Neural cell (in vitro differentiated cells): Measurements from ENCODE around the gene TMEM183A. TPM values are rescaled to one million over a fixed set of nuclear protein-coding genes. Genes with fewer than 3 reads are reported as not detected.

Experiments
- H2AFZ ChIP-seq: fragments of 200-600, 300-800 bp; sonication (generic), shearing (Covaris generic); 2 replicates; pipeline ENCODE4 v1.6.0; 2014; ENCODE audit warnings: low read depth, mild to moderate bottlenecking, antibody characterized with exemption, low read length, moderate library complexity
- H3F3A ChIP-seq: fragments of 200-600 bp; shearing (Covaris generic); 2 replicates; pipeline ENCODE4 v1.6.1; 2016; ENCODE audit warnings: mild to moderate bottlenecking, moderate library complexity, mixed read lengths, antibody characterized with exemption, low read length; ENCODE audit not compliant: insufficient read depth, poor library complexity, severe bottlenecking
- H3K27ac ChIP-seq: fragments of 200-600, 300-800 bp; sonication (generic), shearing (Covaris generic); 2 replicates; pipeline ENCODE4 v1.5.1; 2014; ENCODE audit warnings: mild to moderate bottlenecking, low read length, moderate library complexity
- H3K27me3 ChIP-seq: fragments of 300-800, 200-600 bp; sonication (generic), shearing (Covaris generic); 2 replicates; pipeline ENCODE4 v1.6.0; 2014; ENCODE audit warnings: mild to moderate bottlenecking, low read depth, low read length, moderate library complexity; ENCODE audit not compliant: insufficient read depth
- H3K36me3 ChIP-seq: fragments of 300-800, 200-600 bp; sonication (generic), shearing (Covaris generic); 2 replicates; pipeline ENCODE4 v1.5.1; 2014; ENCODE audit warnings: mild to moderate bottlenecking, antibody characterized with exemption, low read length, moderate library complexity; ENCODE audit not compliant: insufficient read depth
- H3K4me2 ChIP-seq: fragments of 300-800, 200-600 bp; sonication (generic), shearing (Covaris generic); 2 replicates; pipeline ENCODE4 v1.6.0; 2014; ENCODE audit warnings: mild to moderate bottlenecking, low read length
- H3K4me3 ChIP-seq: fragments of 300-800, 200-600 bp; sonication (generic), shearing (Covaris generic); 2 replicates; pipeline ENCODE4 v1.5.1; 2014; ENCODE audit warnings: mild to moderate bottlenecking, low read length, moderate library complexity
- H3K79me2 ChIP-seq: fragments of 200-600 bp; shearing (Covaris generic); replicated peaks from 2 replicates; pipeline ENCODE4 v1.6.0; 2014; ENCODE audit warnings: mild to moderate bottlenecking, low read length, moderate library complexity; ENCODE audit not compliant: insufficient read depth
- H3K9ac ChIP-seq: fragments of 300-800, 200-600 bp; sonication (generic), shearing (Covaris generic); 2 replicates; pipeline ENCODE4 v1.6.1; 2016; ENCODE audit warnings: mild to moderate bottlenecking, low read length, mixed read lengths
- H3K9me2 ChIP-seq: fragments of 200-600 bp; shearing (Covaris generic); 2 replicates; pipeline ENCODE4 v1.6.1; 2016; ENCODE audit warnings: mild to moderate bottlenecking, low read length, mixed read lengths; ENCODE audit not compliant: insufficient read depth
- H3K9me3 ChIP-seq: fragments of 200-600, 300-800 bp; sonication (generic), shearing (Covaris generic); 2 replicates; pipeline ENCODE4 v1.6.1; 2016; ENCODE audit warnings: mild to moderate bottlenecking, mixed run types, low read length, moderate library complexity, mixed read lengths
- H4K20me1 ChIP-seq: fragments of 200-600 bp; shearing (Covaris generic); 2 replicates; pipeline ENCODE4 v1.6.1; 2016; ENCODE audit warnings: mild to moderate bottlenecking, mixed run types; ENCODE audit not compliant: insufficient read depth
- CTCF ChIP-seq: fragments of 450-650 bp; IDR thresholded peaks from 2 replicates; pipeline ENCODE4 v1.5.1; 2014; ENCODE audit warnings: antibody characterized with exemption, mild to moderate bottlenecking, moderate library complexity; ENCODE audit not compliant: poor library complexity, severe bottlenecking
- EP300 ChIP-seq: fragments of 450-650 bp; conservative IDR thresholded peaks from 2 replicates; pipeline ENCODE4 v1.6.1; 2014; ENCODE audit warnings: antibody characterized with exemption, mild to moderate bottlenecking, moderate library complexity; ENCODE audit not compliant: poor library complexity, severe bottlenecking
- EZH2 ChIP-seq: fragments of 200-600, 300-800 bp; shearing (Covaris generic), sonication (generic); IDR thresholded peaks from 2 replicates; pipeline ENCODE4 v1.6.1; 2014; ENCODE audit warnings: antibody characterized with exemption, low read length, borderline replicate concordance, mild to moderate bottlenecking; ENCODE audit not compliant: insufficient read depth, poor library complexity, severe bottlenecking
- MXI1 ChIP-seq: fragments of 450-650 bp; conservative IDR thresholded peaks from 2 replicates; pipeline ENCODE4 v1.6.1; 2014; ENCODE audit warnings: antibody characterized with exemption, mild to moderate bottlenecking; ENCODE audit not compliant: poor library complexity, severe bottlenecking
- POLR2AphosphoS5 ChIP-seq: IDR thresholded peaks from 2 replicates; pipeline ENCODE4 v1.6.1; 2012
- RAD21 ChIP-seq: fragments of 450-650 bp; conservative IDR thresholded peaks from 2 replicates; pipeline ENCODE4 v1.6.1; 2014; ENCODE audit warnings: antibody characterized with exemption, mild to moderate bottlenecking, moderate library complexity
- REST ChIP-seq: IDR thresholded peaks from 2 replicates; pipeline ENCODE4 v1.6.1; 2012; ENCODE audit warnings: borderline replicate concordance
- SMC3 ChIP-seq: fragments of 450-650 bp; conservative IDR thresholded peaks from 2 replicates; pipeline ENCODE4 v1.6.1; 2014; ENCODE audit warnings: antibody characterized with exemption, mild to moderate bottlenecking, moderate library complexity; ENCODE audit not compliant: poor library complexity
- TAF1 ChIP-seq: IDR thresholded peaks from 2 replicates; pipeline ENCODE4 v1.6.1; 2012; ENCODE audit warnings: low read depth
- polyA plus RNA-seq: library from polyadenylated mRNA; depleted of rRNA; stranded (reverse); fragments of >200 nt; gene quantifications from 2 replicates; pipeline ENCODE4 v1.2.3, GENCODE V29; 2014

The TMEM183A gene
- polyA plus RNA-seq, 1 donor from 2014 or later = 237 TPM

GRCh38 chr1:203048555-203049051 is 41.4 kb downstream of the TMEM183A start:
- Histone ChIP-seq H3K79me2 (no peaks in the 10 kb centered on the region), H4K20me1 (no peaks in the 10 kb centered on the region), H3F3A (no peaks in the 10 kb centered on the region), H2AFZ (no peak overlapping the region), H3K4me2 (no peak overlapping the region), H3K36me3 (no peaks in the 10 kb centered on the region), H3K27ac (no peak overlapping the region), H3K27me3 (no peaks in the 10 kb centered on the region), H3K4me3 (no peak overlapping the region), H3K9ac (no peak overlapping the region), H3K9me3 (no peaks in the 10 kb centered on the region), H3K9me2 (no peaks in the 10 kb centered on the region)
- TF ChIP-seq SMC3 (no peak), RAD21 (no peak), MXI1 (no peak), EZH2 (no peak), REST (no peak), EP300 (no peak), TAF1 (no peak), CTCF (no peak), POLR2AphosphoS5 (no peak)

- Histone ChIP-seq H3F3A (no peaks in the 10 kb centered on the region), H4K20me1 (no peaks in the 10 kb centered on the region), H3K27ac (no peak overlapping the region), H3K36me3 (no peaks in the 10 kb centered on the region), H3K9ac (no peak overlapping the region), H3K27me3 (no peaks in the 10 kb centered on the region), H3K4me3 (no peak overlapping the region), H3K79me2 (no peaks in the 10 kb centered on the region), H3K9me3 (no peaks in the 10 kb centered on the region), H2AFZ (no peak overlapping the region), H3K4me2 (no peak overlapping the region), H3K9me2 (no peaks in the 10 kb centered on the region)
- TF ChIP-seq REST (no peak), POLR2AphosphoS5 (no peak), SMC3 (no peak), TAF1 (no peak), CTCF (no peak), MXI1 (no peak), RAD21 (no peak), EZH2 (no peak), EP300 (no peak)
Measured at GRCh38 chr1:203049077-203049476, 41.9 kb downstream of the TMEM183A start.
